Measurements from ENCODE around the gene WFIKKN1. TPM values are rescaled to one million over a fixed set of nuclear protein-coding genes. Genes with fewer than 3 reads are reported as not detected.

WFIKKN1 gene
- total and polyA plus RNA-seq, 4 donors: 0.31 to 2.5 (median 0.61) TPM

GRCh38 chr16:588889-589657 is 41.7 kb upstream of the WFIKKN1 start:
- TF ChIP-seq CTCF (IDR thresholded peaks at IDR 0.05; ENCODE audit: control extremely low read depth, extremely low read depth): no peak
- H3K9me3 ChIP-seq (ENCODE audit: control insufficient read depth in 4 of 4, insufficient read depth in 3 of 4, low read length in 3 of 4): no peaks in the 10 kb centered on the region
- H3K4me3 ChIP-seq: peak overlapping the region; percentile 84
- WGBS, 2 donors: 1% methylated on average over 83 to 107 of the region's 107 CpGs
- H3K27ac ChIP-seq (ENCODE audit: low read depth in 1 of 2, low read length in 1 of 2): peak overlapping the region; percentile 94 to 99
- H3K9ac ChIP-seq (ENCODE audit: insufficient read depth in 1 of 2, low read length in 2 of 2): peak overlapping the region; percentile 56 to 63
- ATAC-seq (ENCODE audit: insufficient read depth, low FRiP score): peak; percentile 87
- DNase-seq: peak; percentile 98
- no peaks in the 10 kb centered on the region for H3K27me3 ChIP-seq (ENCODE audit: control insufficient read depth in 3 of 3, insufficient read depth in 3 of 3, low read length in 2 of 3)
- no peaks in the 10 kb centered on the region for H3K36me3 ChIP-seq (ENCODE audit: control insufficient read depth in 4 of 4, insufficient read depth in 4 of 4, low read length in 4 of 4)
- H3K4me1 ChIP-seq (ENCODE audit: control insufficient read depth in 5 of 5, insufficient read depth in 5 of 5, low read length in 5 of 5): peaks cover 0 to 53% (median 25%) of the 10 kb centered on the region in 5 donors

- TF ChIP-seq CTCF (IDR thresholded peaks at IDR 0.05; ENCODE audit: control extremely low read depth, extremely low read depth): peak; percentile 6
- peaks cover 0 to 4% (median 0%) of the 10 kb centered on the region in 4 donors for H3K36me3 ChIP-seq (ENCODE audit: control insufficient read depth in 4 of 4, insufficient read depth in 4 of 4, low read length in 4 of 4)
- DNase-seq (peak; percentile 98 to 99 (median 99)), ATAC-seq (ENCODE audit: insufficient read depth, low FRiP score) (peak; percentile 87)
- no peaks in the 10 kb centered on the region for H3K9me3 ChIP-seq (ENCODE audit: control insufficient read depth in 4 of 4, insufficient read depth in 3 of 4, low read length in 3 of 4)
- peak within 1 kb of the TSS; percentile 94 to 99 for H3K27ac ChIP-seq (ENCODE audit: low read depth in 1 of 2, low read length in 1 of 2)
- H3K27me3 ChIP-seq (ENCODE audit: control insufficient read depth in 3 of 3, insufficient read depth in 3 of 3, low read length in 2 of 3): no peaks in the 10 kb centered on the region
- WGBS, 2 donors: 0 to 1% methylated on average over 40 to 67 of the region's 67 CpGs
- H3K9ac ChIP-seq (ENCODE audit: insufficient read depth in 1 of 2, low read length in 2 of 2): peak within 1 kb of the TSS; percentile 63 to 71
- H3K4me3 ChIP-seq: peak within 1 kb of the TSS; percentile 84
- H3K4me1 ChIP-seq (ENCODE audit: control insufficient read depth in 5 of 5, insufficient read depth in 5 of 5, low read length in 5 of 5): peaks cover 0 to 53% (median 25%) of the 10 kb centered on the region in 5 donors
These were observed 41.1 kb upstream of the WFIKKN1 start, which contains the start of gene RAB40C for GRCh38 chr16:589658-590187. RAB40C (plus strand) TSS chr16:590066; CDS start chr16:590292, 226 bp downstream.

GRCh38 chr16:590188-590814 is 40.5 kb upstream of the WFIKKN1 start:
- DNase-seq (peak in 2 of 3 donors; percentile 40 to 44), ATAC-seq (ENCODE audit: insufficient read depth, low FRiP score) (no peak)
- whole genome bisulfite sequencing, 2 donors: 0 to 1% methylated on average over 58 to 71 of the region's 71 CpGs
- Histone ChIP-seq H3K36me3 (ENCODE audit: control insufficient read depth in 4 of 4, insufficient read depth in 4 of 4, low read length in 4 of 4) (peaks cover 0 to 4% (median 0%) of the 10 kb centered on the region in 4 donors), H3K9ac (ENCODE audit: insufficient read depth in 1 of 2, low read length in 2 of 2) (peak overlapping the region in 1 of 2 donors; percentile 71), H3K27ac (ENCODE audit: low read depth in 1 of 2, low read length in 1 of 2) (peak overlapping the region; percentile 73 to 92), H3K4me1 (ENCODE audit: control insufficient read depth in 5 of 5, insufficient read depth in 5 of 5, low read length in 5 of 5) (peaks cover 0 to 53% (median 25%) of the 10 kb centered on the region in 5 donors), H3K4me3 (peak overlapping the region; percentile 71), H3K9me3 (ENCODE audit: control insufficient read depth in 4 of 4, insufficient read depth in 3 of 4, low read length in 3 of 4) (no peaks in the 10 kb centered on the region), H3K27me3 (ENCODE audit: control insufficient read depth in 3 of 3, insufficient read depth in 3 of 3, low read length in 2 of 3) (no peaks in the 10 kb centered on the region)
- no peak for TF ChIP-seq CTCF (IDR thresholded peaks at IDR 0.05; ENCODE audit: control extremely low read depth, extremely low read depth)
